H9 (cell line): ENCODE data around the gene SLC17A3. TPM values are rescaled to one million over a fixed set of nuclear protein-coding genes. Genes with fewer than 3 reads are reported as not detected.

Experiments
- DNase-seq: peaks from one replicate; pipeline ENCODE4 v3.0.0-alpha.2; 2017
- H2AFZ ChIP-seq: one replicate; pipeline ENCODE4 v1.6.1; 2013; ENCODE audit warnings: mild to moderate bottlenecking, low read length, control low read depth, moderate library complexity
- H2AK5ac ChIP-seq: 2 replicates; pipeline ENCODE4 v1.6.1; 2013; ENCODE audit warnings: low read length, control low read depth, mixed read lengths; ENCODE audit not compliant: insufficient read length
- H2BK120ac ChIP-seq: one replicate; pipeline ENCODE4 v1.6.1; 2013; ENCODE audit warnings: low read depth, mild to moderate bottlenecking, low read length, control low read depth, inconsistent platforms; ENCODE audit not compliant: poor library complexity, severe bottlenecking
- H2BK12ac ChIP-seq: 2 replicates; pipeline ENCODE4 v1.6.1; 2013; ENCODE audit warnings: low read length, control low read depth, mixed read lengths, low read depth; ENCODE audit not compliant: insufficient read length
- H2BK15ac ChIP-seq: 2 replicates; pipeline ENCODE4 v1.6.1; 2013; ENCODE audit warnings: low read depth, low read length, control low read depth
- H2BK20ac ChIP-seq: one replicate; pipeline ENCODE4 v1.6.1; 2013; ENCODE audit warnings: low read depth, mild to moderate bottlenecking, low read length, control low read depth, inconsistent platforms; ENCODE audit not compliant: poor library complexity, severe bottlenecking
- H2BK5ac ChIP-seq: 2 replicates; pipeline ENCODE4 v1.6.1; 2013; ENCODE audit warnings: low read length, control low read depth, mixed read lengths; ENCODE audit not compliant: insufficient read length
- H3K14ac ChIP-seq: 2 replicates; pipeline ENCODE4 v1.6.1; 2013; ENCODE audit warnings: low read length, control low read depth; ENCODE audit not compliant: insufficient read depth
- H3K18ac ChIP-seq: 2 replicates; pipeline ENCODE4 v1.6.1; 2013; ENCODE audit warnings: low read depth, mild to moderate bottlenecking, mixed read lengths, low read length, control low read depth; ENCODE audit not compliant: insufficient read length
- H3K23ac ChIP-seq: 2 replicates; pipeline ENCODE4 v1.6.1; 2013; ENCODE audit warnings: low read length, control low read depth, mixed read lengths, low read depth; ENCODE audit not compliant: insufficient read length
- H3K23me2 ChIP-seq: 2 replicates; pipeline ENCODE4 v1.6.1; 2013; ENCODE audit warnings: low read depth, mild to moderate bottlenecking, mixed read lengths, low read length, control low read depth; ENCODE audit not compliant: insufficient read length, poor library complexity, severe bottlenecking
- H3K27ac ChIP-seq: 2 replicates; pipeline ENCODE4 v1.5.1; 2013; ENCODE audit warnings: low read length, control low read depth, mixed read lengths, low read depth; ENCODE audit not compliant: insufficient read length
- H3K27me3 ChIP-seq: 2 replicates; pipeline ENCODE4 v1.6.1; 2013; ENCODE audit warnings: low read length, control low read depth, inconsistent platforms; ENCODE audit not compliant: insufficient read depth
- H3K4ac ChIP-seq: 2 replicates; pipeline ENCODE4 v1.6.1; 2013; ENCODE audit warnings: low read depth, mild to moderate bottlenecking, control low read depth, inconsistent platforms, low read length, moderate library complexity
- H3K4me1 ChIP-seq: 2 replicates; pipeline ENCODE4 v1.6.1; 2013; ENCODE audit warnings: low read length, control low read depth, inconsistent platforms; ENCODE audit not compliant: insufficient read depth
- H3K4me2 ChIP-seq: 2 replicates; pipeline ENCODE4 v1.6.1; 2013; ENCODE audit warnings: low read length, control low read depth, mixed read lengths; ENCODE audit not compliant: insufficient read length, insufficient read depth
- H3K56ac ChIP-seq: 2 replicates; pipeline ENCODE4 v1.6.1; 2013; ENCODE audit warnings: low read depth, mild to moderate bottlenecking, mixed read lengths, low read length, control low read depth; ENCODE audit not compliant: insufficient read length
- H3K79me1 ChIP-seq: 2 replicates; pipeline ENCODE4 v1.6.1; 2013; ENCODE audit warnings: low read depth, mild to moderate bottlenecking, moderate library complexity, low read length, control low read depth, inconsistent platforms; ENCODE audit not compliant: insufficient read depth, poor library complexity, severe bottlenecking
- H3K79me2 ChIP-seq: 2 replicates; pipeline ENCODE4 v1.6.1; 2013; ENCODE audit warnings: low read length, control low read depth, inconsistent platforms; ENCODE audit not compliant: insufficient read depth
- H3K9ac ChIP-seq: 2 replicates; pipeline ENCODE4 v1.6.1; 2013; ENCODE audit warnings: low read length, control low read depth, mixed read lengths; ENCODE audit not compliant: insufficient read length; ENCODE audit errors: extremely low read depth
- H3K9me3 ChIP-seq: one replicate; pipeline ENCODE4 v1.6.1; 2013; ENCODE audit warnings: low read depth, low read length, inconsistent platforms; ENCODE audit not compliant: control insufficient read depth
- H3T11ph ChIP-seq: one replicate; pipeline ENCODE4 v1.6.1; 2013; ENCODE audit warnings: mild to moderate bottlenecking, low read length, control low read depth, inconsistent platforms
- H4K20me1 ChIP-seq: one replicate; pipeline ENCODE4 v1.6.1; 2013; ENCODE audit not compliant: control insufficient read depth, insufficient read length, insufficient read depth
- H4K5ac ChIP-seq: 2 replicates; pipeline ENCODE4 v1.6.1; 2013; ENCODE audit warnings: low read depth, mild to moderate bottlenecking, mixed read lengths, low read length, control low read depth; ENCODE audit not compliant: insufficient read length
- H4K8ac ChIP-seq: replicated peaks from 2 replicates; pipeline ENCODE4 v1.6.1; 2013; ENCODE audit warnings: low read length, control low read depth, mixed read lengths, low read depth; ENCODE audit not compliant: insufficient read length
- H4K91ac ChIP-seq: 2 replicates; pipeline ENCODE4 v1.6.1; 2013; ENCODE audit warnings: low read depth, mild to moderate bottlenecking, moderate library complexity, mixed read lengths, low read length, control low read depth; ENCODE audit not compliant: insufficient read length
- H3K27ac Mint-ChIP-seq, 3 experiments: 2 replicates in 2 of 3; 3 replicates in 1 of 3; pipeline ENCODE4 v1.8.0; 2020 to 2021; ENCODE audit warnings: mixed read lengths in 3 of 3, mild to moderate bottlenecking in 1 of 3, moderate library complexity in 1 of 3
- H3K27me3 Mint-ChIP-seq: 2 replicates; pipeline ENCODE4 v1.8.0; 2021; ENCODE audit warnings: low read depth, mild to moderate bottlenecking, moderate library complexity, mixed read lengths
- H3K36me3 Mint-ChIP-seq, 3 experiments: 2 replicates in 2 of 3; 3 replicates in 1 of 3; pipeline ENCODE4 v1.8.0; 2020 to 2021; ENCODE audit warnings: low read depth in 3 of 3, mixed read lengths in 3 of 3; ENCODE audit not compliant: insufficient read depth in 1 of 3
- H3K4me1 Mint-ChIP-seq, 2 experiments: 2 replicates each; pipeline ENCODE4 v1.8.0; 2020; ENCODE audit warnings: mixed read lengths in 2 of 2
- H3K4me3 Mint-ChIP-seq, 2 experiments: 2 replicates in 1 of 2; 3 replicates in 1 of 2; pipeline ENCODE4 v1.8.0; 2020 to 2021; ENCODE audit warnings: mild to moderate bottlenecking in 2 of 2, mixed read lengths in 2 of 2, moderate library complexity in 1 of 2
- H3K9me3 Mint-ChIP-seq, 2 experiments: 2 replicates in 1 of 2; 3 replicates in 1 of 2; pipeline ENCODE4 v1.8.0; 2020; ENCODE audit warnings: mild to moderate bottlenecking in 2 of 2, mixed read lengths in 2 of 2, moderate library complexity in 1 of 2
- CTCF ChIP-seq: fragments of 200-600 bp; sonication (generic); conservative IDR thresholded peaks from 3 replicates; pipeline ENCODE4 v1.8.0; 2021; ENCODE audit warnings: antibody characterized with exemption, mild to moderate bottlenecking
- WGBS: extraction: QIAGEN DNeasy Blood & Tissue Kit; methylation state at CpG from one replicate; pipeline ENCODE4 v1.1.7; 2013; ENCODE audit warnings: missing lambda C conversion rate, low lambda C conversion rate, mixed read lengths; ENCODE audit not compliant: insufficient read length; ENCODE audit errors: extremely low coverage; 5-methylcytosine and 5-hydroxymethylcytosine counted together
- total RNA-seq: library from RNA; stranded (reverse); gene quantifications from 2 replicates; pipeline ENCODE4 v1.2.1, GENCODE V29; 2021

The SLC17A3 gene
- total RNA-seq, 1 experiment from 2014 or later: not detected

GRCh38 chr6:25888626-25889025 is 14.6 kb upstream of the SLC17A3 start:
- Histone ChIP-seq H3T11ph (no peak overlapping the region), H4K91ac (no peak overlapping the region), H2BK12ac (no peak overlapping the region), H2BK5ac (no peak overlapping the region), H3K4me1 (no peaks in the 10 kb centered on the region), H4K5ac (no peak overlapping the region), H3K14ac (no peak overlapping the region), H4K8ac (no peak overlapping the region), H3K4ac (no peak overlapping the region), H2BK20ac (no peak overlapping the region), H3K9ac (no peak overlapping the region), H3K79me2 (no peaks in the 10 kb centered on the region), H3K18ac (no peak overlapping the region), H2BK15ac (no peak overlapping the region), H3K27ac (no peak overlapping the region), H3K4me2 (no peak overlapping the region), H2AFZ (no peak overlapping the region), H3K27me3 (no peaks in the 10 kb centered on the region), H3K56ac (no peak overlapping the region), H2AK5ac (no peak overlapping the region), H3K79me1 (no peaks in the 10 kb centered on the region), H3K9me3 (no peaks in the 10 kb centered on the region), H3K23ac (no peak overlapping the region), H3K23me2 (no peaks in the 10 kb centered on the region), H2BK120ac (no peak overlapping the region), H4K20me1 (no peaks in the 10 kb centered on the region)
- no peaks in the 10 kb centered on the region for H3K36me3 Mint-ChIP-seq
- H3K9me3 Mint-ChIP-seq: no peaks in the 10 kb centered on the region; a peak in 1 of 5 replicates
- peaks cover 2 to 3% of the 10 kb centered on the region in 2 experiments; a peak in 2 of 4 replicates for H3K4me1 Mint-ChIP-seq
- TF ChIP-seq CTCF: no peak
- H3K27ac Mint-ChIP-seq: no peak overlapping the region
- H3K4me3 Mint-ChIP-seq: no peak overlapping the region
- H3K27me3 Mint-ChIP-seq: no peaks in the 10 kb centered on the region
- no CpG with 5 or more reads among the region's 2 CpGs for WGBS
- DNase-seq: no peak
